B cell (primary cell): ENCODE data around the gene CARD9. TPM values are rescaled to one million over a fixed set of nuclear protein-coding genes. Genes with fewer than 3 reads are reported as not detected.

ENCODE experiments used
- ATAC-seq: fragments of 200-7000 bp; cut with Tn5 transposase; one replicate; pipeline ENCODE4 v1.10.0; 2021; ENCODE audit warnings: low read depth, mild to moderate bottlenecking, moderate number of reproducible peaks, moderate library complexity
- CTCF ChIA-PET: fragments of 350-600 bp; sonication (Branson Sonifier 250); formaldehyde crosslinking; loops from one replicate; lab custom pipeline; 2021; ENCODE audit warnings: antibody characterized with exemption, inconsistent platforms; lab: Charles Lee
- POLR2A ChIA-PET: fragments of 350-600 bp; sonication (Branson Sonifier 250); formaldehyde crosslinking; loops from one replicate; lab custom pipeline; 2021; ENCODE audit warnings: antibody characterized with exemption; lab: Charles Lee
- DNase-seq: peaks from one replicate; pipeline ENCODE4 v3.0.0; 2013
- H2AFZ ChIP-seq: 2 replicates; pipeline ENCODE4 v1.6.1; 2012; ENCODE audit warnings: mild to moderate bottlenecking, low read depth, low read length; ENCODE audit not compliant: insufficient read depth, poor library complexity, severe bottlenecking
- H3K27ac ChIP-seq, 2 donors: 1 replicate in 1 of 2; 2 replicates in 1 of 2; pipeline ENCODE4 v1.5.1; 2012 to 2013; ENCODE audit warnings: low read length in 2 of 2, mild to moderate bottlenecking in 2 of 2, moderate library complexity in 1 of 2
- H3K27me3 ChIP-seq, 4 experiments: fragments of 200-600 bp in 1 of 4; sonication (generic) in 1 of 4; replicated peaks in 1 of 4; 1 replicate in 2 of 4; 2 replicates in 2 of 4; pipeline versions ENCODE4 v1.6.1 to v1.7.0; 2013 to 2016; ENCODE audit warnings: low read length in 3 of 4, mild to moderate bottlenecking in 2 of 4, mixed read lengths in 1 of 4, moderate library complexity in 1 of 4; ENCODE audit not compliant: insufficient read depth in 4 of 4, control insufficient read depth in 3 of 4; ENCODE audit errors: control extremely low read depth in 1 of 4
- H3K36me3 ChIP-seq, 2 experiments: replicated peaks in 1 of 2; 1 replicate in 1 of 2; 2 replicates in 1 of 2; pipeline versions ENCODE4 v1.6.1 to v1.7.1; 2013; ENCODE audit warnings: low read length in 1 of 2; ENCODE audit not compliant: insufficient read depth in 2 of 2, control insufficient read depth in 1 of 2; ENCODE audit errors: control extremely low read depth in 1 of 2, extremely low read depth in 1 of 2
- H3K4me1 ChIP-seq, 2 donors: fragments of 200-600 bp in 1 of 2; sonication (generic) in 1 of 2; 1 replicate in 1 of 2; 2 replicates in 1 of 2; pipeline versions ENCODE4 v1.5.1 to v1.6.1; 2013 to 2017; ENCODE audit warnings: low read length in 2 of 2; ENCODE audit not compliant: control insufficient read depth in 2 of 2, insufficient read depth in 2 of 2
- H3K4me2 ChIP-seq: replicated peaks from 2 replicates; pipeline ENCODE3; 2012; ENCODE audit warnings: mild to moderate bottlenecking, low read depth, low read length; ENCODE audit not compliant: poor library complexity, severe bottlenecking
- H3K4me3 ChIP-seq, 5 experiments: fragments of 200-600 bp in 1 of 5; sonication (generic) in 1 of 5; 1 replicate in 3 of 5; 2 replicates in 2 of 5; pipeline versions ENCODE4 v1.5.1 to v1.7.0; 2011 to 2016; ENCODE audit warnings: low read length in 4 of 5, mild to moderate bottlenecking in 4 of 5, low read depth in 2 of 5, control low read depth in 1 of 5, moderate library complexity in 1 of 5; ENCODE audit not compliant: insufficient read depth in 1 of 5; ENCODE audit errors: control extremely low read depth in 1 of 5, extremely low read depth in 1 of 5
- H3K79me2 ChIP-seq: fragments of 200-600 bp; sonication (generic); one replicate; pipeline ENCODE4 v1.6.0; 2016; ENCODE audit warnings: low read length; ENCODE audit not compliant: control insufficient read depth, insufficient read depth
- H3K9ac ChIP-seq: fragments of 200-600 bp; sonication (generic); 2 replicates; pipeline ENCODE4 v1.6.1; 2017; ENCODE audit warnings: mild to moderate bottlenecking, low read length, moderate library complexity
- H3K9me3 ChIP-seq, 3 donors: one replicate each; pipeline versions ENCODE4 v1.6.1 to v1.7.1; 2013; ENCODE audit warnings: low read length in 2 of 3; ENCODE audit not compliant: control insufficient read depth in 2 of 3, insufficient read depth in 1 of 3; ENCODE audit errors: control extremely low read depth in 1 of 3
- H4K20me1 ChIP-seq: 2 replicates; pipeline ENCODE4 v1.6.0; 2012; ENCODE audit warnings: mild to moderate bottlenecking, low read length; ENCODE audit not compliant: insufficient read depth, control insufficient read depth, poor library complexity, severe bottlenecking
- H3K27ac Mint-ChIP-seq: one replicate; pipeline ENCODE4 v1.8.0; 2021; ENCODE audit warnings: mixed read lengths
- H3K27me3 Mint-ChIP-seq: one replicate; pipeline ENCODE4 v1.8.0; 2021; ENCODE audit warnings: mixed read lengths
- H3K4me1 Mint-ChIP-seq: one replicate; pipeline ENCODE4 v1.8.0; 2021; ENCODE audit warnings: mixed read lengths
- H3K4me3 Mint-ChIP-seq: one replicate; pipeline ENCODE4 v1.8.0; 2021; ENCODE audit warnings: mixed read lengths
- H3K9me3 Mint-ChIP-seq: one replicate; pipeline ENCODE4 v1.8.0; 2022; ENCODE audit warnings: mixed read lengths; ENCODE audit not compliant: insufficient read depth
- EZH2 ChIP-seq: IDR thresholded peaks from 2 replicates; pipeline ENCODE4 v1.6.1; 2012; ENCODE audit warnings: borderline replicate concordance, low read depth, mild to moderate bottlenecking, moderate library complexity, low read length; ENCODE audit not compliant: insufficient read depth, poor library complexity, severe bottlenecking
- WGBS: methylation state at CpG from one replicate; pipeline ENCODE4 v1.1.5; 2013; ENCODE audit warnings: missing lambda C conversion rate; ENCODE audit not compliant: insufficient coverage; 5-methylcytosine and 5-hydroxymethylcytosine counted together
- intact Hi-C: fragments of 100-400 bp; cut with micrococcal nuclease; formaldehyde crosslinking; loops from one replicate; pipeline ENCODE4 v1.10.0; 2022
- polyA plus RNA-seq: library from polyadenylated mRNA; depleted of rRNA; stranded (reverse); fragments of >200 nt; gene quantifications from 2 replicates; pipeline ENCODE4 v1.2.3, GENCODE V29; 2012
- total RNA-seq, 2 donors: library from RNA; stranded (reverse); fragments of 120-200 nt in 1 of 2; gene quantifications; 1 replicate in 1 of 2; 2 replicates in 1 of 2; pipeline versions ENCODE4 v1.2.3 to v1.2.4, GENCODE V29; 2013 to 2022
- TF ChIP-seq, protein P1 (sequence below): fragments of 200-600 bp; IDR thresholded peaks from one replicate; pipeline ENCODE4 v1.8.0; 2022; ENCODE audit warnings: antibody characterized with exemption, mild to moderate bottlenecking

Gene CARD9
- total and polyA plus RNA-seq, 2 donors (not counting 1 experiment from before 2014, with no cell fraction given): 0.57 to 1.1 TPM

DNA sequence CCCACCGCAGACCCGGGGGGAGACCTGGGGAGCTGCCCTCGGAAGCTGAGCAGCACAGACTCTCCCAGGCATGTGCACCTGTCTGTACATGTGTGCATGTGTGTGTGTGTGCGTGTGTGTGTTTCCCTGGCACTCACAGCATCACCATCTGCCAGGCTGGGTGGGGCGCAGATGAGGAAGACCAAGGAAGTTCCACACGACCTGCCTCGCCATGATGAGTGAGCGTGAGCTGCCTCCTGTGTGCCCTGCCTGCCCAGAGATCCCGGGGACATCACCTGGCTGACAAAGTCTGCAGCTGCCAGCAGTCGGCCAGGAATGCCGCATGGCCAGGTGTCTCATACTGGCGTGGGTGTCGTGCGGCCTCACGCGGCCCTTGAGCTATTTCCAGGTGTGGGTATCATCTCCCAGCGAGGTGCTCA is 50.1 kb downstream of the CARD9 start:
- peaks cover 4% of the 10 kb centered on the region for H3K27me3 Mint-ChIP-seq
- no peak overlapping the region for H3K27ac Mint-ChIP-seq
- no peak for ATAC-seq
- no peaks in the 10 kb centered on the region for H4K20me1 ChIP-seq
- H3K4me1 Mint-ChIP-seq: peaks cover 4% of the 10 kb centered on the region
- no peak overlapping the region for H3K4me3 ChIP-seq
- DNase-seq: no peak
- CTCF ChIA-PET: interaction anchor here (1.3 kb wide), 1 partner anchor 40 kb away, joined by 3 read pairs; no protein-coding TSS in a partner anchor
- H3K4me2 ChIP-seq: no peak overlapping the region
- POLR2A ChIA-PET: interaction anchor here (1.5 kb wide), 1 partner anchor 11 kb away, joined by 5 read pairs; no protein-coding TSS in a partner anchor
- intact Hi-C loops: no loop called here
- H3K27me3 ChIP-seq: peaks cover 0 to 22% (median 8%) of the 10 kb centered on the region in 4 experiments
- H3K4me1 ChIP-seq: peaks cover 20 to 32% of the 10 kb centered on the region in 2 donors
- H3K79me2 ChIP-seq: no peaks in the 10 kb centered on the region
- H3K9ac ChIP-seq: no peak overlapping the region
- H3K9me3 ChIP-seq: no peaks in the 10 kb centered on the region
- no peak overlapping the region for H2AFZ ChIP-seq
- no peak overlapping the region for H3K27ac ChIP-seq
- TF ChIP-seq, protein P1, sequence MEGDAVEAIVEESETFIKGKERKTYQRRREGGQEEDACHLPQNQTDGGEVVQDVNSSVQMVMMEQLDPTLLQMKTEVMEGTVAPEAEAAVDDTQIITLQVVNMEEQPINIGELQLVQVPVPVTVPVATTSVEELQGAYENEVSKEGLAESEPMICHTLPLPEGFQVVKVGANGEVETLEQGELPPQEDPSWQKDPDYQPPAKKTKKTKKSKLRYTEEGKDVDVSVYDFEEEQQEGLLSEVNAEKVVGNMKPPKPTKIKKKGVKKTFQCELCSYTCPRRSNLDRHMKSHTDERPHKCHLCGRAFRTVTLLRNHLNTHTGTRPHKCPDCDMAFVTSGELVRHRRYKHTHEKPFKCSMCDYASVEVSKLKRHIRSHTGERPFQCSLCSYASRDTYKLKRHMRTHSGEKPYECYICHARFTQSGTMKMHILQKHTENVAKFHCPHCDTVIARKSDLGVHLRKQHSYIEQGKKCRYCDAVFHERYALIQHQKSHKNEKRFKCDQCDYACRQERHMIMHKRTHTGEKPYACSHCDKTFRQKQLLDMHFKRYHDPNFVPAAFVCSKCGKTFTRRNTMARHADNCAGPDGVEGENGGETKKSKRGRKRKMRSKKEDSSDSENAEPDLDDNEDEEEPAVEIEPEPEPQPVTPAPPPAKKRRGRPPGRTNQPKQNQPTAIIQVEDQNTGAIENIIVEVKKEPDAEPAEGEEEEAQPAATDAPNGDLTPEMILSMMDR: no peak
- no peak for TF ChIP-seq EZH2
- no peaks in the 10 kb centered on the region for H3K9me3 Mint-ChIP-seq
- 41% methylated on average over 17 of the region's 17 CpGs for WGBS
- no peaks in the 10 kb centered on the region for H3K36me3 ChIP-seq
- no peak overlapping the region for H3K4me3 Mint-ChIP-seq

DNA sequence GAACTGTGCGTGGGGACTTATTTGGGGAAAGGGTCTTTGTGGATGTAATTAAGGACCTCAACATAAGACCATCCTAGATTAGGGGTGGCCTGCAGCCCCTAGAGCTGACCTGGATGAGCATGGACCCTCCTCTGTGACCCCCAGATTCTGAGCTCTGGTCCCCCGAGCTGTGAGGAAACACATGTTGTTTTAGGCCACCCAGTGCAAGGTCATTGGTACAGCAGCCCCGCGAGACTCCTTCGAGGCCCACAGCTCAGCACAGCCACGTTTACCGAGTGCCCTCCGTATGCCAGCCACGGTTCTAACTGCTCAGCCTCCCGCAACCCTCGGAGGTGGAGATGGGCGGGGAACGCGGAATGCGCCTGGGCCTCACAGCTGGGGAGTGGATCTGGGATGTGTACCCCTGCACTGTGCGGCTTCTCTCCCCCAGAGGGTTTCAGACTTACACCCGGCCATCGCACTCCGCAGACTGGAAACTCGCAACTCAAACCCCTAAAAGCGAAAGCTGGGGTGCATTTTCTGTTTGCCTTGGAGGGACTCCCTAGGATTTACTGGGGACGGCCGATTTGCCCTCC is 50.6 kb downstream of the CARD9 start:
- Histone ChIP-seq H3K4me1 (peaks cover 20 to 32% of the 10 kb centered on the region in 2 donors), H2AFZ (no peak overlapping the region), H3K27ac (no peak overlapping the region), H3K9ac (no peak overlapping the region), H4K20me1 (no peaks in the 10 kb centered on the region), H3K4me3 (no peak overlapping the region), H3K79me2 (no peaks in the 10 kb centered on the region), H3K36me3 (no peaks in the 10 kb centered on the region), H3K27me3 (peaks cover 0 to 22% (median 5%) of the 10 kb centered on the region in 4 experiments), H3K4me2 (no peak overlapping the region), H3K9me3 (no peaks in the 10 kb centered on the region)
- ATAC-seq (no peak), DNase-seq (no peak)
- H3K27ac Mint-ChIP-seq: no peak overlapping the region
- H3K4me3 Mint-ChIP-seq: no peak overlapping the region
- TF ChIP-seq, protein P1: no peak
- TF ChIP-seq EZH2: no peak
- H3K9me3 Mint-ChIP-seq: no peaks in the 10 kb centered on the region
- CTCF ChIA-PET: no interaction called here
- intact Hi-C loops: no loop called here
- peaks cover 4% of the 10 kb centered on the region for H3K27me3 Mint-ChIP-seq
- 69% methylated on average over 22 of the region's 23 CpGs for WGBS
- POLR2A ChIA-PET: interaction anchor here (1.5 kb wide), 1 partner anchor 11 kb away, joined by 5 read pairs; no protein-coding TSS in a partner anchor
- H3K4me1 Mint-ChIP-seq: peaks cover 9% of the 10 kb centered on the region
